ENCODE measurements around the gene TFF3.

Gene TFF3

DNA sequence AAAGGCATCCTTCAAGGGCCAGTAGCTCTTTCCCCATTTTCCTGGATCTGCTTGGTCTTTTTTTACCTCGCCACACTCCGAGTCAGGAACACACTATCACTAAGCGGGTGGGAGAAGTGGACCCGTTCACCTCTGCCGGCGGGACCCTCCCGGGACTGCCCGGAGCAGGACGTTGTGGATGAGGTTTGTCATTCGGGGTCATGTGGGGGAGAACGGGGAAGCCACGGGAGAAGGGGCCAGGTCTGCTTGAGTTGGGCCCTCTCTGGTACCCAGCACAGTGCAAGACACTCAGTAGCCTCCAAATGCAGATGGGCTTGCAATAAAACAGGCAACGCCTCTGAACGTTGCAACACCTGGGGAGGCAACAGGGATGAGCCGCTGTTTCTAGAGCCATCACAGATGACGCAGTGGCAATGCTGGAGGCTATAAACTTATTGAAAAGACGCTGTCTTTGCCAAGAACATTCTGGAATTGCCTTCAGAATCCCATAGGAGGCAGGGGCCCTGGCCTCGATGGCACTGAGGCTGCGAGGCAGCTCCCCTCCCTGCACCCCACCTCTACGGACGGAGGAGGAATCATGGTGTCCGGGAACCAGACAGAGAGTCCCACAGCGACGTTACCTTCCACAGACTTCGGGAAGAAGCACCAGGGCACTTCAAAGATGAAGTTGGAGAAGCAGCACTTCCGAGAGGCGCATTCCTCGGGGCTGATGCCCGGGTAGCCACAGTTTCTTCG is 31.8 kb upstream of the TFF3 start:
- no peak for DNase-seq (ENCODE audit: low read depth)

DNA sequence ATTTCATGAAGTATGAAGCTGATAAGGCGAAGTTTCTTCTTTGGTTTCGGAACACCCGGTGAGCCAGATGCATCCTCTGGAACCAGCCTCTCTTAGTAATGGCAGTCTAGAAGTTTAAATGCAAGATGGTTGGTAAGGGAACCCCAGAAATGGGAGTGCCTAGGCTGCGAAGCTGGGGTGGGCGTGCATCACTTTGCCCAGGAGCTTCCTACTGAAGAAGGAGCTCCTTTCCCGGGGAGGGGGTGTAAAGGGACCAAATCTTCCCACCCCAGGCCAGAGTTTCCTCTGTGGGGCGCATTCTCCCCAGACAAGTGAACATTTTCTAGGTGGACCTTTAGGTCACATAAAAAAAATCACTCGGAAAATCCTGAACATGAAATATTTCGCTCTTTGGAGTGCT is 31.2 kb upstream of the TFF3 start:
- no peak for DNase-seq (ENCODE audit: low read depth)

DNA sequence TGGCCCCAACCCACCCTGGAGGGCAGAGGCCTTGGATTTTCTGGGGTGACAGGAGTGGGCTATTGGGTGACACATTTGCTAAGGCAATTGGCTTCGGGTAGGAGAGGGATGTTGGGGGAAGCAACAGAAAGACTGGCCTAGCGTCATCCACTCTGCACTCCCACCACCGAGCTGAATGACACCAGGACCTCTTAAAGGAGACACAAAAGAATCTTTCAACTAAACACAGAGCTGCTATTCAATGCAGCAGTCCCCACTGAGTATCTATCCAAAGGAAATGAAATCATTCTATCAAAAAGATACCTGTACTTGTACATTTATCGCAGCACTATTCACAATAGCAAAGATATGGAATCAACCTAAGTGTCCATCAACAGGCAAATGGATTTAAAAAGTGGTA is 29.4 kb upstream of the TFF3 start:
- DNase-seq (ENCODE audit: low read depth), result no peak

DNA sequence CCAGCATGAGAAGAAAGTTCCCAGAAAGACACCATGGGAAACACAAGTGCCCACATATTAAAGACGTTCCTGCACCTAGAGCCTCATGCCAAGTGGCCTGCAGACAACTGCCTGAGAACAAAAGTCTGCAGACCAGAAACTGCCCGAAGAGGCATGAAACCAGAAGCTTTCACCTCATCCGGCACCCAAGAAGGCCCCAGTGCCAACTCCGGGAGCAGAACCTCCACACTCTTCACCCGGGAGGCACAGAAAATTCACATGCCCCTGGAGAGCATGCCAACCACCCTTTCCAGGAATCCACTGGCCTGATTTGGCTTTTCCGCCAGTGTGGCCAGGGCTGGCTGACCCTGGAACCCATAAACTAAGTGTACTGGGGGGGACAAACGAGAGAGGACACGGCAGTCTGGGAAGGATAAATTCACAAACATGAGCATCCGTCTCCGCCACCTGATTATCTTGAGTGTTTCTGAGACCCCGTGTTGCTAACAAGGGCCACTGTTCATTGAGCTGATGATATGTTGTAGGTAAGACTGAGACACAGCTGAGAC is 28.8 kb upstream of the TFF3 start:
- DNase-seq (ENCODE audit: low read depth), result no peak

DNA sequence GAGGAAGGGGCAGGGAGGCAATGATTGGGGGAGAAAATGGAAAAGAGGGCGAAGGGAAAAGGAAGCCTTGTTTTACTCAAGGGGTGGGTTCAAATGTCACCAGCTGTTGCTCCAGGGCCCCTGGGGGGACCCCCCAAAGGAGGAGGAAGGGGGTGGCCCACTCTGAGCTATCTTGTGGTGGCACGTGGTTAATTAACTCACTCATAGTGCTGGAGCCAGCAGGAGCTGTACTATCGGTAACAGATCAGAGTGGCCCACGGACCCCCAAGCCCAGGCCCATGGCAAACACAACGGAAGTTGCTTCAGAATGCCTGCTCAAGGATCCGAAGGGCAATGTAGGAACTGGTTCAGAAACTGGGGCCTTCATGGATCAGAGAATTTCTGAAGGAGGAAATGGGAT is 28.3 kb upstream of the TFF3 start:
- no peak for DNase-seq (ENCODE audit: low read depth)

DNA sequence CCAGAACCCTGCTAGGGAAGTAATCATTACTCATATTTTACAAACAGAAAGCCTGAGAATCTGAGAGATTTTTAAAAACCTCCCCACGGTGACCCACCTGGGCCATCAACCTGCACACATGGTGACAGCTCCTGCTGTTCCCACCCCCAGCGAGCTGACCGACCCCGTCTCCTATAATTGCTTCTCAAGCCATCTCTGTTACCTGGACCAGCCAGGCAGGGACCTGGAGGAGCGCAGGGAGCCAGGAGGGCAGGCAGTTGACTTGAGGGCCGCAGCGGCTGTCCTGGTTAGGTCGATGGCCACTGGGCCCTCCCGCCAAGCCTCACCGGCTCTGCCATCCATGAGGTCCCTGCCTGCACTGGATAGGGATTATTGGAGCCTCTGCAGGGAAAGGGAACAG is 27.9 kb upstream of the TFF3 start:
- no peak for DNase-seq (ENCODE audit: low read depth)

DNA sequence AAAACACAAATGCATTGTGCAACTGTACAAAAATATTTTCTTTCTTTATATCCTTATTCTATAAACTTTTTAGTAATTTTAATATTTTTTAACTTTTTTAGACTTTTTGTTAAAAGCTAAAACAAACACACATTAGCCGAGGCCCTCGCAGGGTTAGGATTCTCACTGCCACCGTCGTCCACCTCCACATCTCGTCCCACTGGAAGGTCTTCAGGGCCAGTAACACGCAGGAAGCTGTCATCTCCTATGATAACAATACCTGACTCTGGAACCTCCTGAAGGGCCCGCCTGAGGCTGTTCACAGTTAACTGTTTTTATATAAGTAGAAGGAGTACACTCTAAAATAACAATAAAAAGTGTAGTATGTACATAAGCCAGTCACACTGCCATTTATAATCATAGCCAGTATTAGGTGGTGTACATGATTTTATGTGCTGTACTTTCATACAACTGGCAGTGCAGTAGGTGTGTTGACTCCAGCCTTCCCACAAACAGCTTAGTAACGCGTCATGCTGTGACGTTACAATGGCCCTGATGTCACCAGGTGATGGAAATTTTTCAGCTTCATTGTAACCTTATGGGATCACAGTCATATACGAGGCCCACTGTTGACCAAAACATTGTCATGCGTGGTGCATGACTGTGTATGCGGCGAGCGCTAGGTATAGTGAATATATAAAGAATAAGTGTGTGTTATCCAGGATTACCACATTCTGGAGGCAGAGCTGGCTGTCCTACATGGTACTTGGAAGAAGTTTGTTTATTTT is 26.8 kb upstream of the TFF3 start:
- DNase-seq (ENCODE audit: low read depth), result no peak

DNA sequence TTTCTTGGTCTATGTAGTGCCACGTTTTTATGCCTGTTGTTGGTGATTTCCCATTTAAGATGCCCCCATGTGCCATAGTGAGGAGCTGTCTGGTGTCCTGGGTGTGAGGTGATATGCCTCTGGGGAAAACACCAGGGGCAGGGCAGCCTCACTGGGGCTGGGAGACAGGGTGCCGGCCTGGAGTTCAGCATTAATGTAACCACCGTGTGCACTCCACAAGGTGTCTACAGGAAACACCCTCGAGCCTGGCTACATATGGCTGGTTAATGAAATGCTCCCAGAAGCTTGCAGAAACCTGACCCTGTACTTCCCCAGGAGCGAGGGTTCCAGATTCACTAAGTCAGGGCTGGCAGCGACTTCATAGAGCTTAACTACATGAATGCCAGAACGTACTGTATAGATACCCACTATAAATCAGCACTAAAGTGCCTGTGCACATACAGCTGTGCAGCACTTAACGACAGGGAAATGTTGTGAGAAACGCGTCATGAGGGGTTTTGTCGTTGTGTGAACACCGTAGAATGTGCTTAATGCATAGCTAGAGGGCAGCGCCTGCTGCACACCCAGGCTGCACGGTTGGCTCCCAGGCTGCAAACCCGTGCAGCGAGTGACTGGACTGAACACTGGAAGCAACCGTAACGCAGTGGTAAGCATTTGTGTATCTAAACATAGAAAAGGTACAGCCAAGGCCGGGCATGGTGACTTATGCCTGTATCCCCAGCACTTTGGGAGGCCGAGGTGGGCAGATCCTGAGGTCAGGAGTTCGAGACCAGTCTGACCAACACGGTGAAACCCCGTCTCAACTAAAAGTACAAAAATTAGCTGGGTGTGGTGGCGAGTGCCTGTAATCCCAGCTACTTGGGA is 25.2 kb upstream of the TFF3 start:
- no peak for DNase-seq (ENCODE audit: low read depth)

DNA sequence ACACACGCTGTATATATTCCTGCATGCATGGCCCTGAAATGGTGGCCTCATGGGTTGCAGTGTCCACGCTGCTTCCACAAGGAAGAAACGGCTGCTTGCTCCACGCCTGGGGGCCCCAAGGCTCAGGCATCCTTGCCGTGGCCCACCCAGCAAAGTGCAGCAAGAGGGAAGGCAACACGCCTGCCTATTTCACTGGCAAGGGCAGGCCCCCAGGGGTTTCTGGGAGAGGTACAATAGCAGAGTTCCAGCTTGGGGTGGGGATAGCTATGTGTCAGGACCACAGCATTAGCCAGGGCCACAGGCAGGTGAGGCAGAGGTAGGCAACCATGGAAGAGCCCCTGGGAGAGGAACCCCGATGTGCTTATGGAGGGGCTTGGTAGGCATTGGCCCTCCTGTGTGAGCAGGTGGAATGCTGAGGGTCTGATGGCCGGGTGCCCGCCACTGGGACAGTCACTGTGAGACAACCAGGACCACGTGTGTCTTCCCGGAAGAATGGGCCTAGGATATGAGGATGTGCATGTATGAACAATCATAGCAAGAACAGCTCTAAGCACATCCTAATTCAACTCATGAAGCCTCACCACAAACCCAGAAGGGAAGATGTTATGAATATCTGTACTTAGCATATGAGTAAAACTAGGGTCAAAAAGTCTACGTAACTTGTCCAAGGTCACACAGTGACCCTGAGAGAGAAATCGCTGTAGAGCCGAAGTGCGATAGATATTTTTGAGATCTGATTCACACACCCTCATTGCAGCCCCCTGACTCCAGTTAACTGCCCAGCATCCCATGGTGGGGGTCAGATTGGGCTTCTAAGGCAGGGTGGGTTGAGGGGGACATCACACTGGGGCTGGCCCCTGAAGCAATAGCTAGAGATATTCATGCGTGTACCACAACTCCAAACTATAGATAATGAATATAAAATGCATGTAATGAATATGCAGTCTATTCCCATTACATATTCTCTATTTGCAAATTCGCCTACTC is 23.8 kb upstream of the TFF3 start:
- DNase-seq (ENCODE audit: low read depth), result no peak

DNA sequence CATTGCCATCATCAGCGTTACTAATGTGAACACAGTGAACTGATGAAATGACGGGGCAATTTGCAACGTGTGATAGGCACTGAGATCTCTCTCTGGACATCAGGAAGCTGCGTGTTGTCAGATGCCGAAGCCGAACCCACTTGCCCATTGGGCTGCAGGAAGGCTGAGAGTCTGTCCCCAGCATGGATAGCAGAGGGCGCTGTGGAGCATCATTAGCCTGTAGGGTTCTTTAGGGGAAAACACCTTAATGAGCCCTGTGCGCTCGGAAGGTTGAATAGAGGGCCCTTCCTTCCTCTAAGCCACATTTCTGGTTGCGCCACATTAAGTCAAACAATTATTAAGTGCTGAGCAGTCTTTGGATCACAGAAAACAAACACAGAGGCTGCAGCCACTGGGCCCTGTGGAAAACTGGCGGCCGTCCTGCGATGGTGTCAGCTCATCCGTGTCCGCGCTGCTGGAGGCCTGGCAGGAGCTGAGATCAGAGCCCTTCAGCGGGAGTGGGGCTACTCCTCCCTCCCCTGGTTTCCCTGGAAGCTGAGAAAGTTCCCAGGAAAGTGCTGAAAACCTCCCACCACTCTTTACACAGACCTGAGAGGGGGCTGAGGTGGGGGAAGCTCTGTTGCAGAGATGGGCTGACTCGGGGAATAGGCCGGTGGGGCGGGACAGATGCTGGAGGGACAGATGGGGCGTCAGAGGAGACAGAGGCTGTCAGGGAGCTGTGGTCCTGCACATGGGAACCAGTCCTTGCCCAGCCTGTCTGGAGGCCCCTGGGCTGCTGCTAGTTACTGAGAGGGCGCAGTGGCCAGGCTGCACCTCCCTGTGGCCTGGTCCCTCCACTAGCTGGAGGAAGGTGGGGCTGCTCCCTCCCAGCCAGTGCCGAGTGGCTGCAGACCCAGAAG is 22.9 kb upstream of the TFF3 start:
- peak; percentile 45 for DNase-seq (ENCODE audit: low read depth)

DNA sequence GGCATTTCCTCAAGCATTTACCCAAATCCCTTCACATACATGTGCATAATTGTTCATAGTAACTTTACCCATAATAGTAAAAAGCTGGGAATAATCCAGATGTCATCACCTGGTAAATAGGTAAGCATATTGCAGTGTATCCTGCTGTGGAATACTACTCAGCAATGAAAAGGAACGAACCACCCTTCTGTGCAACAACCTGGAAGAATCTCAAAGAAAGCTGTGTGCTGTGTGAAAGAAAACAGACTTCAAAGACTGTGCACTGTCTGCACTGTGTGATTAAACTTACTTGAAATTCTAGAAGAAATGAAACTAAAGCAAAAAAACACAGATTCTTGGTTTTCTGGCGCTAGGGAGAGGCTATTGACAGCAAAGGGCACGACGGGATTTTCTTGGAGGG is 22.1 kb upstream of the TFF3 start:
- no peak for DNase-seq (ENCODE audit: low read depth)

DNA sequence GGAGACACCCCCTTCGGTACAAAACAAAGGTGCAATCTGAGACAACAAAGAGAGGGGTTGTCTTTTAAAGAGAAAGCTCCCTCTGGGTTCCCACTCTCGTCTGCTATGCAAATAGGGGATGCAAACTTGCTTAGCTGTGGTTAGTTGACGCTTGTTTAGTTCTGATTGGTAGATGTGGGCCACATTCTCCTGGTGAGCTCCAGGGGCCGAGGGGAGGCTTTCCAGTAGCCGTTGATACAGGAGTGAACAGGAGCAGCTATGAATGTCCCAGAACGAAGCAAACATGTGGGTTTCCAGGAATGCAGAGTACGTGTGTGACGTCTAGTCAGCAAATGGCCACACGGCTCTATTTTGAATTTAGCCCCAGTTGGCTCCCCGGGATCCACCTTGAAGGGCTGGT is 20.8 kb upstream of the TFF3 start:
- DNase-seq (ENCODE audit: low read depth), result no peak

DNA sequence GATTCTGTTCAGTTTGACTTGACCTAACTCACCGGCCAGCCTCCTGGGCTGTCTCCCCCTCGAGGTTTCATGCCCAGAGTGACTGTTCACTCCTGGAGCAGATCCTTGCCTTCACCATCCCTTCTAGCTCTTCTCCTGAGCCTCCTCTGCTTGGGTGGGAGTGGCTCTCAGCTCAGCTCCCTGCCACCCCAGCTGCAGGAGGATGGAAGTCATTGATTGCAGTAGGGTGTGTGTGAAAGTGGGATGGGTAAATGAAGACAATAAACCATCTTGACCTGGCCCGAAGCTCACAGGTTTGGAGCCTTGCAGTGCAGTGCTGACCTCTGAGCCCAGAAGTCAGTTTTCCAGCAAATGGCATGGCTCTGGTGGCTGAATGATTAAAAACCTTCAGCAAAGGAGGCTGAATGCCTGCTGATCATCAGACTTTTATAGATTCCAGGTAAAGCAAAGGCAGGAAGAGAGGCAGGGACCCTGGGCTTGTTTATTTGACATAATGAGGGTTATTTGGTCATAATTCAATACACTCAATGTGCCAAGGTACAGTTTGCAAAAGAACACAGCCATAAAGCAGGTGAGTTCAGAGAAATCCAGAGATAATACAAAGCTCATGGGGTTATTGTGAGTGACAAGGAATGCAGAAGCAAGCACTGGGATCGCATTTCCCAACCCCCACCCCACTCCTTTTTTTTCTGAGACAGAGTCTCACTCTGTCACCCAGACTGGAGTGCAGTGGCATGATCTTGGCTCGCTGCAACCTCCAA is 17.5 kb upstream of the TFF3 start:
- DNase-seq (ENCODE audit: low read depth), result no peak

DNA sequence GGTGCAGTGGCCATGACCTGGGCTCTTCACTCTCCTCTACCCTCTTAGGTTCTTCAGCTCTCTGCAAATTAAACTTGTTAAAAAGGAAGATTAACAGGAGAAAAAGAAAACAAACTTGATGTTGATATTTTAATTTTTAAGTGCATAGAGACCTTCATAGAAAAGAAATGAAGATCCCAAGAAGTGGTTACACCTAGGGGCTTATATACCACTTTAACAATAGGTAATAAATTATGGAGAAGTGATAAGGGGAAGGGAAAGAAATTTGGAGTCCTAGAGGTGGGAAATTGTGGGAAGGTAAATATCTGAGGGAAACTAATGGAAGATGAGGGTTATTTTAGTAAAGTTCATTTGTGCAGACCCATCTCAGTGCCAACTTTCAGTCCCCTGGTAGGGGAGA is 16.5 kb upstream of the TFF3 start:
- DNase-seq (ENCODE audit: low read depth), result no peak

DNA sequence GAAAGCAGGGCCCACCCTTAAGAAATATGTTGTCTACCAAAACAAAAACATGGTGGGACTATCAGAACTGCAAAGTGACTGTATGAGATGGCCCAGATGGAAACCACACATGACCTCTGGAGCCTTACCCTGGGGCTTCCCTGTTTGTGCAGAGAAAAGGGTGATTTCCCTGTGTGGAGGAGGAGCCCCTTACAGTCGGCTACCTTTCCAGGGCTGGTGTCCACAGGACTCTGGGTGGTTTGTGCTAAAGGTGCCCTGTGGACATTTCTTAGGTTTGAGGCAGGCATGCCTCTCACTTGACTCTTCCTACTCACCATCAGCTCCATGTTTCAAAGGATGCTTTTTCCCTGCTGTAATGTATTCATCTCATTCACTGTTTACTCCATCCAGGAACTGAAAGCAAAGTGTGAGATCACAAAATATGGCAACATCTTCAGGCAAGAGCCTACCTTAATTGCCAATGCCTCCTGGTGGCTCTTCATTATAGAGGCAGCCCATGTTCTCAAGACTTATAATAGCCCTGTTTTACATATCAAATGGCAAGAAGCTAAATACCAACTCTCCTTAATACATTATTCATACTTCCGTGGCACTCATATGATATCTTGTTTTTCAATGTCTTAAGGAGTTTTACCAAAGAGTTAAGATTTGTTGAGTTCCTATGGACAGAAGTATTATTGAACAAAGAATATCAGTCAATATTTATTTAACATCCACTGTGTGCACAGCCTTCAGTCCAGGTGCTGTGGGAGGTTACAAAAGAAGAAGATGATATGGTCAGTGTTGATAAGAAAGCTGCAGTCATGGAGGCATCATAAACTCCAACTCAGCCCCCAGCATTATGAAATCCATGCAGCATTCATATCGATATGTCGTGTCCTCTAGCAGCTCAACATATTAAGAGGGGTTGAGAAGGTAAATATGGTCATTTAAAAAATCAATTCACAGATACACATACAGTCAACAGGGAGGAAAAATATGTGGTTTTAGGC is 15.5 kb upstream of the TFF3 start:
- DNase-seq (ENCODE audit: low read depth), result no peak

DNA sequence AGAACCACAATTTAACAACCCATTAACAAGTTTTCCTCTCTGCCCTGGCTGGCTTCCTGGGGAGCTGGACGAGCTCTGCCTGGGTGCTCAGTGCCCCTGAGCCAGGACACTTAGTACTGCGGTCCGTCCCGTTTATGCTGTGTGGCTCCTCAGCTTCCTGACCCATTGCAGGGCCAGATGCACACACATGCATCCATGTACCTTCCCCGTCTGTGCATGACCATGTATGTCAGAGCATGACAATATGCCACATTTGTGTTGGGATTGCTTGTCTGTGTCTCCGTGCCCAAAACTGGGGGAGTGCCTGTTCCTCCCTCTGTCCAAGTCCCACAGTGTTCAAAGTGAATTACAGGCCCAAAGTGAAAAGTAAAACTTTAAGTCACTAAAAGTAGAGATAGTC is 9.7 kb upstream of the TFF3 start:
- no peak for DNase-seq (ENCODE audit: low read depth)

DNA sequence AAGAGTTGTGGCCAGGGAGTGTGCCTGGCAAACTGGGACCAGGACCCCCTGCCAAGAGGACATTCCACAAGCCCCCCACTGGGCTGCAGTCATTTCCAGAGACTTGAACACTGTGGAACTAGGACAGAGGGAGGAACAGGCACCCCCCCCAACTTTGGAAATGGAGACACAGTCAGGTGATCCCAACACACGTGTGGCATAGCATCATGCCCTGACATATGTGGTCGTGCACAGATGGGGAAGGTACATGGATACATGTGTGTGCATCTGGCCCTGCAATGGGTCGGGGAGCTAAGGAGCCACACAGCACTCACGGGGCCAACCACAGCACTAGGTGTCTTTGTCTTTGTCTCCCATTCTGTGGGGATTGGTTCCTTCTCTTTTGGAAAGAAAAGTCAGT is 6.6 kb upstream of the TFF3 start:
- no peak for DNase-seq (ENCODE audit: low read depth)

DNA sequence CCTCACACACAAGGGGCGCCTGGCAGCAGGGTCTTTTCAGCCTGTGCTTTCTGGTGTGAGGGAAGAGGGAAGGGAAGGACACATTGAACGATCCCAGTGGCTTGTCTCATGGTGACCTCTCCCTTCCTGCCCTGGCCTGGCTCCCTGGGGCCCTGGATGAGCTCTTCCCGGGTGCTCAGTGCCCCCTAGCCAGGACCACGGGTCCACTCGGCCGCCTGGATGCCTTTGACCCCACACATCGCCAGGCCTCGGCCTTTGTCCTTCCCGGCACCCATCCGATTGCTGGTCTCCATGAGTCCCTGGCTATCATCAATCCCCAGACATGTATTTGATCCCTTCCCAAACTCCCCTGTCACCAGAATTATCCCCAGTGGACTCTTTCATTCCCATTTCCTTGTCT is 6.0 kb upstream of the TFF3 start:
- DNase-seq (ENCODE audit: low read depth), result no peak

All from T-helper 22 cell (primary cell).